Measurements from ENCODE around the gene AMPH.

Gene AMPH

GRCh38 chr7:38630720-38631673, at the start of gene AMPH:
Gene AMPH, minus strand, starts transcription at chr7:38631373. Its CDS starts 22 bp downstream, at chr7:38631351.
- H3K36me3 ChIP-seq (ENCODE audit: control insufficient read depth, insufficient read depth, low read length), result no peaks in the 10 kb centered on the region
- peaks cover 3% of the 10 kb centered on the region for H3K4me1 ChIP-seq (ENCODE audit: control insufficient read depth, insufficient read depth, low read length)
- no peak within 1 kb of the TSS for H3K9ac ChIP-seq (ENCODE audit: low read depth, low read length)
- H3K9me3 ChIP-seq (ENCODE audit: control insufficient read depth, insufficient read depth, low read length), result no peaks in the 10 kb centered on the region
- H3K27me3 ChIP-seq (ENCODE audit: control insufficient read depth, insufficient read depth, low read length), result peaks cover 36% of the 10 kb centered on the region
- H3K4me3 ChIP-seq (ENCODE audit: low read depth, low read length), result peak within 1 kb of the TSS; percentile 57

- Histone ChIP-seq H3K9me3 (ENCODE audit: control insufficient read depth, insufficient read depth, low read length) (no peaks in the 10 kb centered on the region), H3K4me3 (ENCODE audit: low read depth, low read length) (no peak overlapping the region), H3K36me3 (ENCODE audit: control insufficient read depth, insufficient read depth, low read length) (no peaks in the 10 kb centered on the region), H3K9ac (ENCODE audit: low read depth, low read length) (no peak overlapping the region), H3K4me1 (ENCODE audit: control insufficient read depth, insufficient read depth, low read length) (no peaks in the 10 kb centered on the region), H3K27me3 (ENCODE audit: control insufficient read depth, insufficient read depth, low read length) (no peaks in the 10 kb centered on the region)
Observed at GRCh38 chr7:38679419-38679818, 48.2 kb upstream of the AMPH start.

DNA sequence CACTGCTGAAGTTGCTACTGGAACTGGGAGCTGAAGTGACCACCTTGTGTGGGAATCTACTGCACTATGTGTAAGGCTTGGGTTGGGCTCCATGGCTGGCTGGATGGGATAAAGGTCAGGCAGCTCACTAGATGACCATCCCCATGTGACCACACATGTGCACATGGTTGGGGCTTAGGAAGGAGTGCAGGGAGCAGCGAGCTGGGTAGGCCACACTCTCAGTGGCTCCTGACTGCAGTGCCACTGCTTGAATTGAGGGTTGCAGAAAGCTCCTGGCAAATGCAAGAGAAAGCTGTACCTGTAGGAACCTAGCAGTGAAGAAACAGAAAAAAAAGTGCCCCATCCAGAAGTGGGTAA, 47.5 kb upstream of the AMPH start:
- Histone ChIP-seq H3K9ac (ENCODE audit: low read depth, low read length) (no peak overlapping the region), H3K36me3 (ENCODE audit: control insufficient read depth, insufficient read depth, low read length) (no peaks in the 10 kb centered on the region), H3K4me1 (ENCODE audit: control insufficient read depth, insufficient read depth, low read length) (no peaks in the 10 kb centered on the region), H3K9me3 (ENCODE audit: control insufficient read depth, insufficient read depth, low read length) (no peaks in the 10 kb centered on the region), H3K4me3 (ENCODE audit: low read depth, low read length) (no peak overlapping the region), H3K27me3 (ENCODE audit: control insufficient read depth, insufficient read depth, low read length) (no peaks in the 10 kb centered on the region)

- Histone ChIP-seq H3K9ac (ENCODE audit: low read depth, low read length) (no peak overlapping the region), H3K4me3 (ENCODE audit: low read depth, low read length) (no peak overlapping the region), H3K4me1 (ENCODE audit: control insufficient read depth, insufficient read depth, low read length) (no peaks in the 10 kb centered on the region), H3K9me3 (ENCODE audit: control insufficient read depth, insufficient read depth, low read length) (no peaks in the 10 kb centered on the region), H3K36me3 (ENCODE audit: control insufficient read depth, insufficient read depth, low read length) (no peaks in the 10 kb centered on the region), H3K27me3 (ENCODE audit: control insufficient read depth, insufficient read depth, low read length) (no peaks in the 10 kb centered on the region)
Observed at GRCh38 chr7:38677981-38678697, 47.0 kb upstream of the AMPH start.

DNA sequence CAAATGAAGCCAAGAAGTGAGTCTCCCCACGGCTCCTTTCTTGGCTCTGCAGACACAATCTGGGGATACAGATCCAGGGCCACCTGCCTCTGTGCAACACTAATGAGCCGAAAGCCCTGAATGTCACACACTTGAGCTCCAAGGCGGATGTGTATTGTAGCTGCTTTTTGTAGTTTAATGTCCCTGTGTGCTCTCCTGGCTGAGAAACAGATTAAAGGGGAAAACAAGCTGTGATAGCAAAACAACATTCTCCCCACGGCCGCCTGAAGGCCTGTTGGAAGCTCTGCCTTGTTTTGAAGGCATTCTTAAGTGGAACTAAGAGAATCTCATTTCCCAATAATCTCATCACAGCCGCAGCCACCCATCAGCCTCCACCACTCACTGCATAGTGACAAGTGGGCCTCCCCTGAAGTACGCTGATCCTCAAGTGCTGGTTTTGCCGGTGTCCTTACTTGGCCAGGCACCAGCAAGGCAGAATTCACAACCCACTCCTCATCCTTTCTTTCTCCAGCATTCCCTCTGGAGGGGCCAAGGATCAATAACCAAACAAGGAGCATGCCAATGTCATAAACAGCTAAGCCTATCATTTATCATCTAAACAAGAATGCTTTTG, 44.4 kb upstream of the AMPH start:
- Histone ChIP-seq H3K4me3 (ENCODE audit: low read depth, low read length) (no peak overlapping the region), H3K27me3 (ENCODE audit: control insufficient read depth, insufficient read depth, low read length) (no peaks in the 10 kb centered on the region), H3K36me3 (ENCODE audit: control insufficient read depth, insufficient read depth, low read length) (no peaks in the 10 kb centered on the region), H3K9ac (ENCODE audit: low read depth, low read length) (no peak overlapping the region), H3K4me1 (ENCODE audit: control insufficient read depth, insufficient read depth, low read length) (no peaks in the 10 kb centered on the region), H3K9me3 (ENCODE audit: control insufficient read depth, insufficient read depth, low read length) (no peaks in the 10 kb centered on the region)

- Histone ChIP-seq H3K4me1 (ENCODE audit: control insufficient read depth, insufficient read depth, low read length) (no peaks in the 10 kb centered on the region), H3K36me3 (ENCODE audit: control insufficient read depth, insufficient read depth, low read length) (no peaks in the 10 kb centered on the region), H3K9me3 (ENCODE audit: control insufficient read depth, insufficient read depth, low read length) (no peaks in the 10 kb centered on the region), H3K27me3 (ENCODE audit: control insufficient read depth, insufficient read depth, low read length) (no peaks in the 10 kb centered on the region), H3K9ac (ENCODE audit: low read depth, low read length) (no peak overlapping the region), H3K4me3 (ENCODE audit: low read depth, low read length) (no peak overlapping the region)
Observed at GRCh38 chr7:38674513-38674912, 43.3 kb upstream of the AMPH start.

- no peaks in the 10 kb centered on the region for H3K4me1 ChIP-seq (ENCODE audit: control insufficient read depth, insufficient read depth, low read length)
Observed at GRCh38 chr7:38673795-38674194, 42.6 kb upstream of the AMPH start.

GRCh38 chr7:38671911-38672905, 41.0 kb upstream of the AMPH start:
- Histone ChIP-seq H3K4me3 (ENCODE audit: low read depth, low read length) (no peak overlapping the region), H3K36me3 (ENCODE audit: control insufficient read depth, insufficient read depth, low read length) (no peaks in the 10 kb centered on the region), H3K9ac (ENCODE audit: low read depth, low read length) (no peak overlapping the region), H3K9me3 (ENCODE audit: control insufficient read depth, insufficient read depth, low read length) (no peaks in the 10 kb centered on the region), H3K27me3 (ENCODE audit: control insufficient read depth, insufficient read depth, low read length) (no peaks in the 10 kb centered on the region), H3K4me1 (ENCODE audit: control insufficient read depth, insufficient read depth, low read length) (no peaks in the 10 kb centered on the region)

More at GRCh38 chr7:38673795-38674194, 42.6 kb upstream of the AMPH start:
- H3K4me3 ChIP-seq (ENCODE audit: low read depth, low read length), result no peak overlapping the region
- H3K9ac ChIP-seq (ENCODE audit: low read depth, low read length), result no peak overlapping the region
- no peaks in the 10 kb centered on the region for H3K27me3 ChIP-seq (ENCODE audit: control insufficient read depth, insufficient read depth, low read length)
- H3K9me3 ChIP-seq (ENCODE audit: control insufficient read depth, insufficient read depth, low read length), result no peaks in the 10 kb centered on the region
- H3K36me3 ChIP-seq (ENCODE audit: control insufficient read depth, insufficient read depth, low read length), result no peaks in the 10 kb centered on the region

GRCh38 chr7:38669965-38670520, 38.9 kb upstream of the AMPH start:
- Histone ChIP-seq H3K4me1 (ENCODE audit: control insufficient read depth, insufficient read depth, low read length) (no peaks in the 10 kb centered on the region), H3K9me3 (ENCODE audit: control insufficient read depth, insufficient read depth, low read length) (no peaks in the 10 kb centered on the region), H3K27me3 (ENCODE audit: control insufficient read depth, insufficient read depth, low read length) (no peaks in the 10 kb centered on the region), H3K9ac (ENCODE audit: low read depth, low read length) (no peak overlapping the region), H3K4me3 (ENCODE audit: low read depth, low read length) (no peak overlapping the region), H3K36me3 (ENCODE audit: control insufficient read depth, insufficient read depth, low read length) (no peaks in the 10 kb centered on the region)

DNA sequence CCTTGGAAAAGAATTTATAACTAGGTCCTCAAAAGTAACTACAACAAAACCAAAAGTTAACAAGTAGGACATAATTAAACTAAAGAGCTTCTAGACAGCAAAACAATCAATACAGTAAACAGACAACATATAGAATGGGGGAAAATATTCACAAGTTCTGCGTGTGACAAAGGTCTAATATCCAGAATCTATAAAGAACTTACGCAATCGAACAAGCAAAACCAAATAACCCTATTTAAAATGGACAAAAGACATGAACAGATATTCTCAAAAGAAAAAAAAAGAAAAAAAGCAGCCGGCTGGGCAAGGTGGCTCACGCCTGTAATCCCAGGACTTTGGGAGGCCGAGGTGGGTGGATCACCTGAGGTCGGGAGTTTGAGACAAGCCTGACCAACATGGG, 33.8 kb upstream of the AMPH start:
- no peak overlapping the region for H3K9ac ChIP-seq (ENCODE audit: low read depth, low read length)
- H3K27me3 ChIP-seq (ENCODE audit: control insufficient read depth, insufficient read depth, low read length), result no peaks in the 10 kb centered on the region
- no peaks in the 10 kb centered on the region for H3K4me1 ChIP-seq (ENCODE audit: control insufficient read depth, insufficient read depth, low read length)
- no peaks in the 10 kb centered on the region for H3K9me3 ChIP-seq (ENCODE audit: control insufficient read depth, insufficient read depth, low read length)
- no peaks in the 10 kb centered on the region for H3K36me3 ChIP-seq (ENCODE audit: control insufficient read depth, insufficient read depth, low read length)
- H3K4me3 ChIP-seq (ENCODE audit: low read depth, low read length), result no peak overlapping the region

All from iPS-15b (cell line).